Breast epithelium (tissue), 4 donors: Measurements from ENCODE around the gene GOLGA6B. TPM values are rescaled to one million over a fixed set of nuclear protein-coding genes. Genes with fewer than 3 reads are reported as not detected.
A peak's percentile ranks its signal among the peaks of the same experiment; 100 is the strongest.
"Not testable (repeated sequence)": the region's sequence is repeated elsewhere in the genome, so short reads cannot be mapped to it uniquely, and the experiment has no call there.

ENCODE experiments used
- DNase-seq, 2 donors: peaks; one replicate each; pipeline ENCODE4 v3.0.0-alpha.2; 2019; ENCODE audit warnings: low spot score in 2 of 2
- H3K27ac ChIP-seq, 2 donors: fragments of 200-600 bp; sonication (generic) in 1 of 2; one replicate each; pipeline ENCODE4 v1.5.1; 2016 to 2019; ENCODE audit warnings: mild to moderate bottlenecking in 1 of 2
- H3K27me3 ChIP-seq, 2 donors: fragments of 200-600 bp; sonication (generic) in 1 of 2; one replicate each; pipeline versions ENCODE4 v1.5.1 to v1.6.0; 2017 to 2019; ENCODE audit warnings: control low read depth in 1 of 2, mild to moderate bottlenecking in 1 of 2
- H3K36me3 ChIP-seq: fragments of 200-600 bp; one replicate; pipeline ENCODE4 v1.5.1; 2019
- H3K4me1 ChIP-seq, 2 donors: fragments of 200-600 bp; sonication (generic); one replicate each; pipeline ENCODE4 v1.5.1; 2016 to 2019; ENCODE audit warnings: control low read depth in 1 of 2
- H3K4me3 ChIP-seq, 3 donors: fragments of 200-600 bp; sonication (generic); 1 replicate in 2 of 3; 2 replicates in 1 of 3; pipeline ENCODE4 v1.5.1; 2016 to 2019; ENCODE audit warnings: mild to moderate bottlenecking in 3 of 3, moderate library complexity in 2 of 3
- H3K9me3 ChIP-seq, 2 donors: fragments of 200-600 bp; sonication (generic) in 1 of 2; one replicate each; pipeline ENCODE4 v1.5.1; 2016 to 2019; ENCODE audit warnings: control low read depth in 1 of 2
- CTCF ChIP-seq, 3 donors: fragments of 450-650 bp; IDR thresholded peaks; one replicate each; pipeline ENCODE4 v1.5.1; 2016 to 2017; ENCODE audit warnings: antibody characterized with exemption in 3 of 3, mild to moderate bottlenecking in 3 of 3, moderate library complexity in 3 of 3
- POLR2A ChIP-seq: fragments of 450-650 bp; IDR thresholded peaks from one replicate; pipeline ENCODE4 v1.6.1; 2016; ENCODE audit warnings: antibody characterized with exemption, mild to moderate bottlenecking, moderate library complexity
- POLR2AphosphoS5 ChIP-seq, 3 donors: sonication (generic); formaldehyde crosslinking; IDR thresholded peaks; one replicate each; pipeline ENCODE4 v1.6.1; 2017; ENCODE audit warnings: antibody characterized with exemption in 3 of 3
- intact Hi-C: fragments of 100-400 bp; cut with DNase I; formaldehyde crosslinking; loops from one replicate; pipeline ENCODE4 v1.15.1; 2023; ENCODE audit warnings: low total_unique reads
- total RNA-seq, 3 donors: library from RNA; depleted of rRNA; stranded (reverse); fragments of >200 nt; gene quantifications; one replicate each; pipeline ENCODE4 v1.1.0, GENCODE V29; 2016

GOLGA6B gene
- total RNA-seq, 3 donors from 2014 or later: not detected

GRCh38 chr15:72616491-72617210 is 37.8 kb upstream of the GOLGA6B start:
- intact Hi-C loops: no loop called here

GRCh38 chr15:72623854-72624253 is 30.6 kb upstream of the GOLGA6B start:
- DNase-seq: not testable (repeated sequence)

More at GRCh38 chr15:72616491-72617210, 37.8 kb upstream of the GOLGA6B start:
- H3K27me3 ChIP-seq: no peaks in the 10 kb centered on the region
- no peaks in the 10 kb centered on the region for H3K4me1 ChIP-seq
- H3K27ac ChIP-seq: no peak overlapping the region
- H3K4me3 ChIP-seq: no peak overlapping the region
- H3K9me3 ChIP-seq: no peaks in the 10 kb centered on the region
- H3K36me3 ChIP-seq: no peaks in the 10 kb centered on the region
- DNase-seq: no peak
- TF ChIP-seq POLR2AphosphoS5 (IDR thresholded peaks at IDR 0.05): no peak
- TF ChIP-seq CTCF (IDR thresholded peaks at IDR 0.05): no peak
- no peak for TF ChIP-seq POLR2A

GRCh38 chr15:72626153-72626552 is 28.3 kb upstream of the GOLGA6B start:
- intact Hi-C loops, H3K9me3 ChIP-seq, H3K4me3 ChIP-seq, H3K4me1 ChIP-seq, DNase-seq, H3K27ac ChIP-seq, H3K36me3 ChIP-seq, H3K27me3 ChIP-seq: not testable (repeated sequence)

More at GRCh38 chr15:72623854-72624253, 30.6 kb upstream of the GOLGA6B start:
- H3K27ac ChIP-seq, H3K9me3 ChIP-seq, H3K4me3 ChIP-seq, intact Hi-C loops, H3K36me3 ChIP-seq, H3K27me3 ChIP-seq, H3K4me1 ChIP-seq: not testable (repeated sequence)

- H3K4me3 ChIP-seq, H3K36me3 ChIP-seq, H3K27ac ChIP-seq, H3K4me1 ChIP-seq, H3K9me3 ChIP-seq, H3K27me3 ChIP-seq, DNase-seq, intact Hi-C loops: not testable (repeated sequence)
These were observed 26.0 kb upstream of the GOLGA6B start for GRCh38 chr15:72628249-72629067.

- intact Hi-C loops, H3K4me1 ChIP-seq, DNase-seq, H3K27me3 ChIP-seq, H3K4me3 ChIP-seq, H3K9me3 ChIP-seq, H3K36me3 ChIP-seq, H3K27ac ChIP-seq: not testable (repeated sequence)
These were observed 25.4 kb upstream of the GOLGA6B start for GRCh38 chr15:72629068-72629570.

GRCh38 chr15:72636519-72637282 is 17.8 kb upstream of the GOLGA6B start:
- peak overlapping the region in 1 of 2 donors; percentile 43 for H3K27ac ChIP-seq
- peak overlapping the region; percentile 30 to 59 (median 33) for H3K4me3 ChIP-seq
- H3K4me1 ChIP-seq, H3K36me3 ChIP-seq, intact Hi-C loops, H3K27me3 ChIP-seq, H3K9me3 ChIP-seq: not testable (repeated sequence)
- peak; percentile 49 to 77 for DNase-seq

- intact Hi-C loops, H3K4me3 ChIP-seq, DNase-seq, H3K27ac ChIP-seq, H3K27me3 ChIP-seq, H3K4me1 ChIP-seq, H3K9me3 ChIP-seq, H3K36me3 ChIP-seq: not testable (repeated sequence)
These were observed 14.6 kb upstream of the GOLGA6B start for GRCh38 chr15:72639759-72640483.

GRCh38 chr15:72642271-72642670 is 12.2 kb upstream of the GOLGA6B start:
- H3K36me3 ChIP-seq, H3K4me1 ChIP-seq, intact Hi-C loops, H3K27me3 ChIP-seq, H3K27ac ChIP-seq, H3K9me3 ChIP-seq, DNase-seq, H3K4me3 ChIP-seq: not testable (repeated sequence)

GRCh38 chr15:72648631-72649253 is 5.8 kb upstream of the GOLGA6B start:
- intact Hi-C loops, H3K27me3 ChIP-seq, H3K27ac ChIP-seq, H3K4me1 ChIP-seq, DNase-seq, H3K36me3 ChIP-seq, H3K9me3 ChIP-seq, H3K4me3 ChIP-seq: not testable (repeated sequence)

GRCh38 chr15:72656014-72656413 is 1.5 kb downstream of the GOLGA6B start:
- H3K9me3 ChIP-seq, intact Hi-C loops, DNase-seq, H3K27me3 ChIP-seq, H3K4me1 ChIP-seq, H3K4me3 ChIP-seq, H3K36me3 ChIP-seq, H3K27ac ChIP-seq: not testable (repeated sequence)

- H3K4me3 ChIP-seq, H3K4me1 ChIP-seq, H3K36me3 ChIP-seq, H3K27ac ChIP-seq, intact Hi-C loops, H3K27me3 ChIP-seq, H3K9me3 ChIP-seq, DNase-seq: not testable (repeated sequence)
These were observed 6.6 kb downstream of the GOLGA6B start for GRCh38 chr15:72661081-72661480.
